H1 (cell line): Measurements from ENCODE around the gene EPS8. TPM values are rescaled to one million over a fixed set of nuclear protein-coding genes. Genes with fewer than 3 reads are reported as not detected.

ENCODE experiments used
- BRCA1 ChIP-seq: IDR thresholded peaks from 2 replicates; pipeline ENCODE4 v1.6.1; 2012; ENCODE audit warnings: low read depth, low read length, improper control_type of control experiment
- TAF1 ChIP-seq: IDR thresholded peaks from 2 replicates; pipeline ENCODE4 v1.6.1; 2011; ENCODE audit warnings: mild to moderate bottlenecking, low read depth, low read length
- polyA plus RNA-seq, 7 experiments: library from polyadenylated mRNA; depleted of rRNA in 3 of 7; stranded (reverse) in 5 of 7; unstranded in 2 of 7; fragments of >200 nt in 5 of 7; fragments of 200-250 nt in 2 of 7; gene quantifications; 1 replicate in 5 of 7; 2 replicates in 1 of 7; 4 replicates in 1 of 7; pipeline versions ENCODE4 v1.2.1 to v1.2.3, GENCODE V29; 2011 to 2013; ENCODE audit warnings: missing spikeins in 2 of 7, mixed read lengths in 2 of 7
- total RNA-seq: library from RNA; stranded (reverse); fragmentation: NEBNext Ultra II Directional; extraction: Animal tissue kit (Norgen Biotek cat#: 25700); gene quantifications from 2 replicates; pipeline ENCODE4 v1.2.1, GENCODE V29; 2021

Gene EPS8
- total and polyA plus RNA-seq, 2 of the 8 experiments (the other 6 are each of a cell fraction or from before 2014, with no cell fraction given), result 3.0 to 4.6 TPM

- TF ChIP-seq BRCA1, result no peak
- TF ChIP-seq TAF1, result 0 out of 2 replicates have a peak, but pooled peaks have one; percentile 28
Observed at GRCh38 chr12:15590180-15590826, 198.9 kb downstream of the EPS8 start (continued).
